Activated CD4-positive, alpha-beta memory T cell treated with anti-CD3 and anti-CD28 coated beads, Interleukin-2, amount 10 ng/mL, durations not matched to agents 7 days and 5 days (primary cell): ENCODE data around the gene RCE1. TPM values are rescaled to one million over a fixed set of nuclear protein-coding genes. Genes with fewer than 3 reads are reported as not detected.

ENCODE experiments used
- CTCF ChIA-PET: fragments of 350-600 bp; sonication (Branson Sonifier 250); formaldehyde crosslinking; loops from one replicate; lab custom pipeline; 2021; ENCODE audit warnings: antibody characterized with exemption, inconsistent platforms; lab: Charles Lee
- POLR2A ChIA-PET: fragments of 350-600 bp; sonication (Branson Sonifier 250); formaldehyde crosslinking; loops from one replicate; lab custom pipeline; 2021; ENCODE audit warnings: antibody characterized with exemption; lab: Charles Lee
- DNase-seq: peaks from one replicate; pipeline ENCODE4 v3.0.0-alpha.2; 2020
- H3K27ac Mint-ChIP-seq: one replicate; pipeline ENCODE4 v1.8.0; 2021; ENCODE audit warnings: mild to moderate bottlenecking, mixed read lengths
- H3K27me3 Mint-ChIP-seq: one replicate; pipeline ENCODE4 v1.8.0; 2021; ENCODE audit warnings: mixed read lengths
- H3K36me3 Mint-ChIP-seq: one replicate; pipeline ENCODE4 v1.8.0; 2021; ENCODE audit warnings: low read depth, mixed read lengths
- H3K4me1 Mint-ChIP-seq: one replicate; pipeline ENCODE4 v1.8.0; 2021; ENCODE audit warnings: mixed read lengths
- H3K4me3 Mint-ChIP-seq: one replicate; pipeline ENCODE4 v1.8.0; 2021; ENCODE audit warnings: mild to moderate bottlenecking, mixed read lengths
- H3K9me3 Mint-ChIP-seq: one replicate; pipeline ENCODE4 v1.8.0; 2021; ENCODE audit warnings: mixed read lengths
- total RNA-seq, 2 experiments: library from RNA; stranded (reverse); gene quantifications; one replicate each; pipeline ENCODE4 v1.2.3, GENCODE V29; 2021

Gene RCE1
- total RNA-seq, 2 experiments from 2014 or later = 21.2 to 22.0 TPM

GRCh38 chr11:66847461-66848232 is 4.4 kb downstream of the RCE1 start:
- no peak for DNase-seq
- POLR2A ChIA-PET = no interaction called here
- Mint-ChIP-seq H3K27me3 (no peaks in the 10 kb centered on the region), H3K4me1 (peaks cover 41% of the 10 kb centered on the region), H3K4me3 (no peak overlapping the region), H3K9me3 (no peaks in the 10 kb centered on the region), H3K27ac (no peak overlapping the region), H3K36me3 (peaks cover 8% of the 10 kb centered on the region)
- CTCF ChIA-PET = no interaction called here

GRCh38 chr11:66848671-66849500 is 5.6 kb downstream of the RCE1 start:
- Mint-ChIP-seq H3K27ac (no peak overlapping the region), H3K4me1 (peaks cover 39% of the 10 kb centered on the region), H3K36me3 (peaks cover 7% of the 10 kb centered on the region), H3K9me3 (no peaks in the 10 kb centered on the region), H3K4me3 (no peak overlapping the region), H3K27me3 (no peaks in the 10 kb centered on the region)
- CTCF ChIA-PET = no interaction called here
- DNase-seq = no peak
- POLR2A ChIA-PET = no interaction called here

- POLR2A ChIA-PET = interaction anchor here (0.6 kb wide), 1 partner anchor 38 kb away, joined by 4 read pairs; no protein-coding TSS in a partner anchor
- Mint-ChIP-seq H3K36me3 (peaks cover 7% of the 10 kb centered on the region), H3K4me3 (no peak overlapping the region), H3K9me3 (no peaks in the 10 kb centered on the region), H3K27me3 (no peaks in the 10 kb centered on the region), H3K27ac (no peak overlapping the region), H3K4me1 (peaks cover 32% of the 10 kb centered on the region)
- DNase-seq = no peak
- CTCF ChIA-PET = no interaction called here
These were observed 6.4 kb downstream of the RCE1 start for GRCh38 chr11:66849501-66850234.

- ChIA-PET POLR2A (no interaction called here), CTCF (no interaction called here)
- Mint-ChIP-seq H3K36me3 (peaks cover 2% of the 10 kb centered on the region), H3K27ac (no peak overlapping the region), H3K27me3 (no peaks in the 10 kb centered on the region), H3K4me3 (no peak overlapping the region), H3K4me1 (peaks cover 30% of the 10 kb centered on the region), H3K9me3 (no peaks in the 10 kb centered on the region)
- no peak for DNase-seq
These were observed 7.0 kb downstream of the RCE1 start for GRCh38 chr11:66850235-66850587.

- no peak overlapping the region for H3K4me3 Mint-ChIP-seq
- DNase-seq = no peak
These were observed 7.5 kb downstream of the RCE1 start for GRCh38 chr11:66850588-66851238.

GRCh38 chr11:66851239-66851596 is 8.0 kb downstream of the RCE1 start:
- no peak overlapping the region for H3K27ac Mint-ChIP-seq
- H3K4me1 Mint-ChIP-seq = peaks cover 34% of the 10 kb centered on the region
- H3K36me3 Mint-ChIP-seq = no peaks in the 10 kb centered on the region
- no peak for DNase-seq
- H3K4me3 Mint-ChIP-seq = no peak overlapping the region
- POLR2A ChIA-PET = interaction anchor here (6.1 kb wide), 1 partner anchor 8 kb away, joined by 177 read pairs; the partner anchor contains the start of gene RCE1
- no peaks in the 10 kb centered on the region for H3K9me3 Mint-ChIP-seq
- no peaks in the 10 kb centered on the region for H3K27me3 Mint-ChIP-seq
- CTCF ChIA-PET = interaction anchor here (1.1 to 1.8 kb wide), 2 partner anchors 9 to 12 kb away, joined by 4 to 15 read pairs; partner anchors contain the start of gene RCE1

More at GRCh38 chr11:66850588-66851238, 7.5 kb downstream of the RCE1 start:
- Mint-ChIP-seq H3K36me3 (no peaks in the 10 kb centered on the region), H3K4me1 (peaks cover 32% of the 10 kb centered on the region), H3K27me3 (no peaks in the 10 kb centered on the region), H3K27ac (no peak overlapping the region), H3K9me3 (no peaks in the 10 kb centered on the region)
- ChIA-PET CTCF (interaction anchor here (1.8 kb wide), 1 partner anchor 8 kb away, joined by 15 read pairs; the partner anchor contains the start of gene RCE1), POLR2A (interaction anchor here (6.1 kb wide), 1 partner anchor 7 kb away, joined by 177 read pairs; the partner anchor contains the start of gene RCE1)

GRCh38 chr11:66851698-66852465 is 8.6 kb downstream of the RCE1 start:
- Mint-ChIP-seq H3K27ac (peak overlapping the region; percentile 62), H3K4me1 (peaks cover 30% of the 10 kb centered on the region), H3K36me3 (no peaks in the 10 kb centered on the region), H3K9me3 (no peaks in the 10 kb centered on the region), H3K27me3 (no peaks in the 10 kb centered on the region), H3K4me3 (no peak overlapping the region)
- DNase-seq = peak; percentile 51
- ChIA-PET POLR2A (interaction anchor here (1.1 to 6.1 kb wide), 2 partner anchors 8 to 235 kb away, joined by 5 to 177 read pairs; partner anchors contain the start of genes RBM14 and RCE1), CTCF (interaction anchor here (0.7 to 1.8 kb wide), 3 partner anchors 9 to 13 kb away, joined by 3 to 15 read pairs (median 4); partner anchors contain the start of gene RCE1)

GRCh38 chr11:66852466-66853241 is 9.4 kb downstream of the RCE1 start:
- ChIA-PET CTCF (interaction anchor here (1.1 to 1.8 kb wide), 2 partner anchors 10 to 13 kb away, joined by 4 to 15 read pairs; partner anchors contain the start of gene RCE1), POLR2A (interaction anchor here (1.1 to 6.1 kb wide), 2 partner anchors 9 to 236 kb away, joined by 5 to 177 read pairs; partner anchors contain the start of genes RBM14 and RCE1)
- H3K9me3 Mint-ChIP-seq = no peaks in the 10 kb centered on the region
- DNase-seq = no peak
- H3K27me3 Mint-ChIP-seq = no peaks in the 10 kb centered on the region
- H3K36me3 Mint-ChIP-seq = no peaks in the 10 kb centered on the region
- H3K27ac Mint-ChIP-seq = peak overlapping the region; percentile 62
- H3K4me3 Mint-ChIP-seq = no peak overlapping the region
- peaks cover 30% of the 10 kb centered on the region for H3K4me1 Mint-ChIP-seq

GRCh38 chr11:66853242-66854229 is 10.3 kb downstream of the RCE1 start:
- Mint-ChIP-seq H3K9me3 (no peaks in the 10 kb centered on the region), H3K4me3 (no peak overlapping the region), H3K27me3 (no peaks in the 10 kb centered on the region), H3K36me3 (no peaks in the 10 kb centered on the region), H3K4me1 (peaks cover 35% of the 10 kb centered on the region), H3K27ac (no peak overlapping the region)
- POLR2A ChIA-PET = interaction anchor here (1.1 to 6.1 kb wide), 2 partner anchors 10 to 237 kb away, joined by 5 to 177 read pairs; partner anchors contain the start of genes RBM14 and RCE1
- CTCF ChIA-PET = interaction anchor here (2.7 kb wide), 1 partner anchor 10 kb away, joined by 21 read pairs; the partner anchor contains the start of gene RCE1
- no peak for DNase-seq

- ChIA-PET POLR2A (interaction anchor here (6.1 kb wide), 1 partner anchor 11 kb away, joined by 177 read pairs; the partner anchor contains the start of gene RCE1), CTCF (interaction anchor here (2.7 kb wide), 1 partner anchor 10 kb away, joined by 21 read pairs; the partner anchor contains the start of gene RCE1)
- Mint-ChIP-seq H3K9me3 (no peaks in the 10 kb centered on the region), H3K4me3 (peak overlapping the region; percentile 11), H3K36me3 (no peaks in the 10 kb centered on the region), H3K27me3 (no peaks in the 10 kb centered on the region), H3K4me1 (peaks cover 35% of the 10 kb centered on the region), H3K27ac (no peak overlapping the region)
- DNase-seq = no peak
These were observed 11.0 kb downstream of the RCE1 start for GRCh38 chr11:66854231-66854661.
